CD4-positive, alpha-beta T cell treated with Interleukin-17A for 1 hour (primary cell): Measurements from ENCODE around the gene ATG5.
"Not testable (repeated sequence)": the region's sequence is repeated elsewhere in the genome, so short reads cannot be mapped to it uniquely, and the experiment has no call there.

ENCODE experiments used
- DNase-seq: peaks from one replicate; pipeline ENCODE4 v3.0.0-alpha.2; 2020

ATG5 gene

GRCh38 chr6:106309766-106310373 lies 15.7 kb downstream of the ATG5 start:
- no peak for DNase-seq

GRCh38 chr6:106308985-106309384 lies 16.6 kb downstream of the ATG5 start:
- DNase-seq = no peak

- no peak for DNase-seq
These were observed 19.8 kb downstream of the ATG5 start for GRCh38 chr6:106305740-106306139.

- peak; percentile 55 for DNase-seq
These were observed 24.6 kb downstream of the ATG5 start for GRCh38 chr6:106300944-106301343.

- DNase-seq = no peak
These were observed 25.4 kb downstream of the ATG5 start for GRCh38 chr6:106300020-106300780.

- no peak for DNase-seq
These were observed 32.4 kb downstream of the ATG5 start for GRCh38 chr6:106293116-106293515.

GRCh38 chr6:106290954-106291353 lies 34.6 kb downstream of the ATG5 start:
- no peak for DNase-seq

GRCh38 chr6:106290032-106290431 lies 35.5 kb downstream of the ATG5 start:
- DNase-seq = no peak

GRCh38 chr6:106287215-106287614 lies 38.3 kb downstream of the ATG5 start:
- DNase-seq = no peak

- DNase-seq = no peak
These were observed 38.8 kb downstream of the ATG5 start for GRCh38 chr6:106286746-106287145.

- no peak for DNase-seq
These were observed 42.1 kb downstream of the ATG5 start for GRCh38 chr6:106283481-106283880.

GRCh38 chr6:106281661-106282060 lies 43.9 kb downstream of the ATG5 start:
- no peak for DNase-seq

GRCh38 chr6:106281088-106281487 lies 44.5 kb downstream of the ATG5 start:
- no peak for DNase-seq

- no peak for DNase-seq
These were observed 46.4 kb downstream of the ATG5 start for GRCh38 chr6:106279179-106279578.

- DNase-seq = no peak
These were observed 49.9 kb downstream of the ATG5 start for GRCh38 chr6:106275692-106276091.

- DNase-seq = no peak
These were observed 52.5 kb downstream of the ATG5 start for GRCh38 chr6:106273087-106273486.

GRCh38 chr6:106272287-106272686 lies 53.3 kb downstream of the ATG5 start:
- DNase-seq = no peak

- DNase-seq = no peak
These were observed 55.1 kb downstream of the ATG5 start for GRCh38 chr6:106270414-106270813.

GRCh38 chr6:106269268-106269919 lies 56.2 kb downstream of the ATG5 start:
- not testable (repeated sequence) for DNase-seq

- not testable (repeated sequence) for DNase-seq
These were observed 57.1 kb downstream of the ATG5 start for GRCh38 chr6:106268500-106268899.

- not testable (repeated sequence) for DNase-seq
These were observed 61.1 kb downstream of the ATG5 start for GRCh38 chr6:106264433-106264832.

GRCh38 chr6:106259748-106260147 lies 65.8 kb downstream of the ATG5 start:
- not testable (repeated sequence) for DNase-seq

- DNase-seq = no peak
These were observed 66.8 kb downstream of the ATG5 start for GRCh38 chr6:106258726-106259125.

GRCh38 chr6:106257195-106257594 lies 68.4 kb downstream of the ATG5 start:
- DNase-seq = no peak
